Suprapubic skin (tissue), 3 donors: Measurements from ENCODE around the gene ABCA4.

Experiments
- POLR2A ChIP-seq, 2 donors: fragments of 450-650 bp; IDR thresholded peaks; one replicate each; pipeline ENCODE4 v1.6.1; 2017; ENCODE audit warnings: antibody characterized with exemption in 2 of 2, mild to moderate bottlenecking in 2 of 2, moderate library complexity in 2 of 2
- TF ChIP-seq, protein P1 (sequence below), 2 donors: fragments of 200-600 bp in 1 of 2; fragments of 450-650 bp in 1 of 2; sonication (generic) in 1 of 2; IDR thresholded peaks; one replicate each; pipeline ENCODE4 v1.5.1; 2016 to 2019; ENCODE audit warnings: antibody characterized with exemption in 2 of 2, mild to moderate bottlenecking in 1 of 2, moderate library complexity in 1 of 2

DNA sequence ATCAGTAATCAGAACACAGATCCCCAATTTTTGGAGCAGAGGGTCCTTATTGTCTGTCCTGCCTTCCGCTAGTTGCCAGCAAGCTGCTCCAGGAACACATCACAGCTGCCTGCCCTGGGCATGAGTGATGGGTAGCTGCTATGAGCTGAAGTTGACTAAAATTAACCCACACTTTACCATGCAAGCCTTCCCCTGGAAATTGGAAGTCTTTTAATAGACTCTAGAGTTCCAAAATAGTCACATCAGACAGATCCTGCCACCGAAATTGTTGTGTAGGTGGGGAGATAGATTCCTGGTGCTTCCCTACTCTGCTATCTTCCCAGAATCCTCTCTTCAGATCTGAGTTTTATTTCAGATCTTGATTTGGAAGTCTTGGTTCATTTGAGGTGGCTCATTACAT, 148.6 kb downstream of the ABCA4 start:
- no peak for TF ChIP-seq POLR2A (IDR thresholded peaks at IDR 0.05)
- TF ChIP-seq, protein P1, sequence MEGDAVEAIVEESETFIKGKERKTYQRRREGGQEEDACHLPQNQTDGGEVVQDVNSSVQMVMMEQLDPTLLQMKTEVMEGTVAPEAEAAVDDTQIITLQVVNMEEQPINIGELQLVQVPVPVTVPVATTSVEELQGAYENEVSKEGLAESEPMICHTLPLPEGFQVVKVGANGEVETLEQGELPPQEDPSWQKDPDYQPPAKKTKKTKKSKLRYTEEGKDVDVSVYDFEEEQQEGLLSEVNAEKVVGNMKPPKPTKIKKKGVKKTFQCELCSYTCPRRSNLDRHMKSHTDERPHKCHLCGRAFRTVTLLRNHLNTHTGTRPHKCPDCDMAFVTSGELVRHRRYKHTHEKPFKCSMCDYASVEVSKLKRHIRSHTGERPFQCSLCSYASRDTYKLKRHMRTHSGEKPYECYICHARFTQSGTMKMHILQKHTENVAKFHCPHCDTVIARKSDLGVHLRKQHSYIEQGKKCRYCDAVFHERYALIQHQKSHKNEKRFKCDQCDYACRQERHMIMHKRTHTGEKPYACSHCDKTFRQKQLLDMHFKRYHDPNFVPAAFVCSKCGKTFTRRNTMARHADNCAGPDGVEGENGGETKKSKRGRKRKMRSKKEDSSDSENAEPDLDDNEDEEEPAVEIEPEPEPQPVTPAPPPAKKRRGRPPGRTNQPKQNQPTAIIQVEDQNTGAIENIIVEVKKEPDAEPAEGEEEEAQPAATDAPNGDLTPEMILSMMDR (IDR thresholded peaks at IDR 0.05), result no peak
